ENCODE measurements around the gene POU2F1.

DNA sequence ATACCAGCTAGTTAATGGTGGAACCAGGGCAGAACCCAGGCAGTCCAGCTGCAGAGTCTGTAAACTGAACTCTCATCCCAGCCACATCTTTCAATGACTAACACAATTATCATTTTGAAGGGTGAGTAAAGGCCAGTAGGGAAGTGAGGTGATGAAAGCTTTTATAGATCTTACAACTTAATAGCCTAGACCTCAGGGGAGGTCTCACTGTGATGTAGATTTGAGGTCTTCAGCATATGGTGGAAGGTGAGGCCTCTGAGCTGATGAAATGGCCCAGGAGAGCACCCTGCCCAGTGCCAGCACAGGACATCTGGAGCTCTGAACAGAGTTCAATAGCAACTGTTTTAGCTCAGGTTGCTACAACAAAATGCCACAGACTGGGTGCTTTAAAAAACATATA is 44.8 kb upstream of the POU2F1 start:
- TF ChIP-seq POLR2A (IDR thresholded peaks at IDR 0.05) = no peak
- no peak for TF ChIP-seq CTCF (IDR thresholded peaks at IDR 0.05)

Measured in thyroid gland (tissue), 4 donors.